Subcutaneous abdominal adipose tissue (tissue), 5 donors: ENCODE results near the gene C3orf80.
"Not testable (repeated sequence)": the region's sequence is repeated elsewhere in the genome, so short reads cannot be mapped to it uniquely, and the experiment has no call there.

Source experiments
- H3K27ac ChIP-seq: one replicate; pipeline ENCODE4 v1.7.0; 2013; ENCODE audit warnings: low read depth, mild to moderate bottlenecking, inconsistent platforms, low read length, moderate library complexity
- H3K27me3 ChIP-seq, 5 donors: one replicate each; pipeline ENCODE4 v1.7.0; 2013; ENCODE audit warnings: low read length in 5 of 5, inconsistent platforms in 1 of 5; ENCODE audit not compliant: control insufficient read depth in 5 of 5, insufficient read depth in 4 of 5
- H3K36me3 ChIP-seq, 5 donors: one replicate each; pipeline ENCODE4 v1.7.0; 2013; ENCODE audit warnings: low read length in 5 of 5; ENCODE audit not compliant: control insufficient read depth in 5 of 5, insufficient read depth in 5 of 5
- H3K4me1 ChIP-seq, 5 donors: one replicate each; pipeline ENCODE4 v1.7.0; 2013; ENCODE audit warnings: low read length in 5 of 5, mild to moderate bottlenecking in 3 of 5, moderate library complexity in 1 of 5; ENCODE audit not compliant: control insufficient read depth in 5 of 5, insufficient read depth in 5 of 5
- H3K4me3 ChIP-seq, 5 donors: one replicate each; pipeline ENCODE4 v1.7.0; 2013; ENCODE audit warnings: low read length in 5 of 5, low read depth in 1 of 5
- H3K9ac ChIP-seq, 5 donors: one replicate each; pipeline ENCODE4 v1.7.0; 2013; ENCODE audit warnings: low read length in 5 of 5, mild to moderate bottlenecking in 4 of 5, moderate library complexity in 3 of 5
- H3K9me3 ChIP-seq, 5 donors: one replicate each; pipeline ENCODE4 v1.7.0; 2013; ENCODE audit warnings: low read length in 5 of 5; ENCODE audit not compliant: control insufficient read depth in 5 of 5
- donor health status: healthy.
- donor health status: healthy.
- donor health status: healthy.
- donor health status: healthy.
- donor health status: healthy.

The C3orf80 gene

GRCh38 chr3:160225176-160226025 is at the start of gene C3orf80:
TSS of gene C3orf80 (plus strand) at chr3:160225422. CDS start at chr3:160225636, 214 bp downstream.
- Histone ChIP-seq H3K9me3 (no peaks in the 10 kb centered on the region), H3K4me1 (peaks cover 0 to 23% (median 19%) of the 10 kb centered on the region in 5 donors), H3K27me3 (peaks cover 0 to 17% (median 15%) of the 10 kb centered on the region in 5 donors), H3K36me3 (no peaks in the 10 kb centered on the region), H3K4me3 (peak within 1 kb of the TSS; percentile 48 to 87 (median 68)), H3K27ac (no peak within 1 kb of the TSS), H3K9ac (peak within 1 kb of the TSS in 1 of 5 donors; percentile 61)

DNA sequence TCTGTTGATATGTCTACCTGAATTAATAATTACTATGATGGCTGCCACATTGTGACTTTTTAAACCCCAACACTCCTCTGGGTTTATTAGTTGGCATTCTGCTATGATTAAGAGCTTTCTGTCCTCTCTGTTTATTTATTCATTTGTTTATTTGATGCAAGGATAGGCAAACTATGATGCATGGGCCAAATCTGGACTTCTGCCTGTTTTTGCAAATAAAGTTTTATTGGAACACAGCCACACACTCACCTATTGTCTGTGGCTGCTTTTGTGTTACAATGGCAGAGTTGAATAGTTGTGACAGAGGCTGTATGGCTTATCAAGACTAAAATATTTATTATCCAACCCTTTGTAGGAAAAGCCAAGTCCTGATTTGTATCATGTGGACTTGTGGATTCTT is 48.3 kb upstream of the C3orf80 start:
- Histone ChIP-seq H3K27me3 (peaks cover 0 to 4% (median 0%) of the 10 kb centered on the region in 5 donors), H3K27ac (no peak overlapping the region), H3K36me3 (no peaks in the 10 kb centered on the region), H3K4me3 (no peak overlapping the region), H3K9ac (no peak overlapping the region), H3K4me1 (peaks cover 0 to 4% (median 0%) of the 10 kb centered on the region in 5 donors), H3K9me3 (no peaks in the 10 kb centered on the region)

DNA sequence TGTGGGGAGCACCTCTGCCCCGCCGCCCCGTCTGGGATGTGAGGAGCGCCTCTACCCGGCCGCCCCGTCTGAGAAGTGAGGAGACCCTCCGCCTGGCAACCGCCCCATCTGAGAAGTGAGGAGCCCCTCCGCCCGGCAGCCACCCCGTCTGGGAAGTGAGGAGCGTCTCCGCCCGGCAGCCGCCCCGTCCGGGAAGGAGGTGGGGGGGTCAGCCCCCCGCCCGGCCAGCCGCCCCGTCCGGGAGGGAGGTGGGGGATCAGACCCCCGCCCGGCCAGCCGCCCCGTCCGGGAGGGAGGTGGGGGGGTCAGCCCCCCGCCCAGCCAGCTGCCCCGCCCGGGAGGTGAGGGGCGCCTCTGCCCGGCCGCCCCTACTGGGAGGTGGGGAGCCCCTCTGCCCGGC is 46.6 kb upstream of the C3orf80 start:
- not testable (repeated sequence) for H3K9me3 ChIP-seq, H3K9ac ChIP-seq, H3K27me3 ChIP-seq, H3K27ac ChIP-seq, H3K36me3 ChIP-seq, H3K4me3 ChIP-seq, H3K4me1 ChIP-seq

DNA sequence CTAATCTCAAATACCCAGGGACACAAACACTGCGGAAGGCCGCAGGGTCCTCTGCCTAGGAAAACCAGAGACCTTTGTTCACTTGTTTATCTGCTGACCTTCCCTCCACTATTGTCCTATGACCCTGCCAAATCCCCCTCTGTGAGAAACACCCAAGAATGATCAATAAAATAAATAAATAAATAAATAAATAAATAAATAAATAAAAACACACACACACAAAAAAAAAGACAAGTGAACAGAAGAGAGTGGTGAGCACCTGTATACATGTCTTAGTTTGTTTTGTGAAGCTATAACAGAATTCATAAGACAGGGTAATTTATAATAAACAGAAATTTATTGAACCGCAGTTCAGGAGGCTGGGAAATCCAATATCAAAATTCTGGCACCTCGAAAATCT is 45.8 kb upstream of the C3orf80 start:
- H3K9ac ChIP-seq, H3K9me3 ChIP-seq, H3K27me3 ChIP-seq, H3K4me3 ChIP-seq, H3K4me1 ChIP-seq, H3K36me3 ChIP-seq, H3K27ac ChIP-seq: not testable (repeated sequence)

- H3K27me3 ChIP-seq, result peaks cover 0 to 4% (median 0%) of the 10 kb centered on the region in 5 donors
- no peaks in the 10 kb centered on the region for H3K9me3 ChIP-seq
- no peak overlapping the region for H3K9ac ChIP-seq
- H3K27ac ChIP-seq, result no peak overlapping the region
- H3K36me3 ChIP-seq, result no peaks in the 10 kb centered on the region
- H3K4me3 ChIP-seq, result no peak overlapping the region
- H3K4me1 ChIP-seq, result peaks cover 0 to 13% (median 0%) of the 10 kb centered on the region in 5 donors
Observed at GRCh38 chr3:160179906-160180305, 45.3 kb upstream of the C3orf80 start.

DNA sequence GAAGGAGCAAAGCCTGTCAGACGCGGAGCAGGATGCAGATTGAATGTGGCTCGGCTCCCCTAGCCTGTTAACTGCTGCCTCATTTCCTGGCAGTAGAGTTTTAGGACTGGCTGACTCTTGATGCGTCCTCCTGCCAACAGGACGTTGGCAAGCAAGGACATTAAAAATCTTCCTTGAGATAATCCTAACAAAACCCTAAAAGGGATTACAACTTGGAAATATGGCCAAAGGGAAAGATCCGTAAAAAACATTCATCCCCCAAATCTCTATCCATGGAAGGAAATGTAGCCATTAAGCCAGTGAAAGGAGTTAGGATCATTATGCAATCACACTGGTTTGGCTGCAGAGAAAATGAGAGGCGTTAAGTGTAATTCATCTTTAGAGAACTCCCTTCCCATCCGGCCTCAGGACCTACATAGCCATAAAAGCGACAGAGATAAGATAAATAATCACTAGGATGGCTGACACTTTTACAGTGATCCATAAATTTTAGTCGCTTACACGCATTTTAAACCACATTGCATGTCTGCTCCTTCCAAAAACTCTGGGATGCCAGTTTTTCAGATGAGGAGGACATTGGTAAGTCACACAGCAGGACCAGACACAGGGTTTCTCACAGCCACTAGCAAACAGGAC is 44.5 kb upstream of the C3orf80 start:
- Histone ChIP-seq H3K4me1 (peaks cover 0 to 17% (median 0%) of the 10 kb centered on the region in 5 donors), H3K9ac (no peak overlapping the region), H3K36me3 (no peaks in the 10 kb centered on the region), H3K9me3 (no peaks in the 10 kb centered on the region), H3K27me3 (peaks cover 0 to 4% (median 0%) of the 10 kb centered on the region in 5 donors), H3K27ac (no peak overlapping the region), H3K4me3 (peak overlapping the region in 1 of 5 donors; percentile 44)

DNA sequence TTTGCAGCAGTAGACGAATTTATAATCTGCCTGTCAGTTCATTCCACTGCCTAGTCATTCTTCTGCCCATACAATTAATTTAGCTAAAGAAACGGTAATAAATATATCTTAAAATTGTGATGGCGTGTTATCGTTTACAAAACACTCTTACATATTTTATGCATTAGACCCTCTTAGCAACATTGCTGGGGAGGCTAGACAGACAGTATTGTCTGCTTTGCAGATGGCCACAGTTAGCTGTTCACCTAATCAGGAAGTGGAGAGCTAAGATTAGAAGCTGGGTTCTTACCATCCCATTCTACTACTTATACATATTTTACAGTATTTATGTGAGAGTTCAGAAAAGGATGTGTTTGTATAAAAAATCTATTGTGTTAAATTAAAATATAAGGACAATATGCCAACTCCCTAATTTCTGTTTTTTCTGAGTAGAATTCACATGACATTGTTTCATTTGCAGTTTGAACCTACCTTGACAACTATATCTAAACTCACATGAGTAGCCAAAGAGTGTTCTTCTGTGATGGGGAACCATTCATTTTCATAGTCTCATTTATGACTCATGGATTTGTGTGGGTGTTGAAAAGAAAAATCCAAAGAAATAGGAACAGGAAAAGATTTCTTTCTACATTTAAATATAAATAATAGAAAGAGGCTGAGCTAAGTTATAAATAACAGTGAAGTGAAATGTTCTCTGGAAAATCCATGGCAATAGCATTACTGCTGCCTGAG is 41.7 kb upstream of the C3orf80 start:
- Histone ChIP-seq H3K4me3 (no peak overlapping the region), H3K4me1 (peaks cover 0 to 17% (median 0%) of the 10 kb centered on the region in 5 donors), H3K9ac (no peak overlapping the region), H3K9me3 (peaks cover 0 to 4% (median 2%) of the 10 kb centered on the region in 5 donors), H3K36me3 (no peaks in the 10 kb centered on the region), H3K27me3 (no peaks in the 10 kb centered on the region), H3K27ac (no peak overlapping the region)

- Histone ChIP-seq H3K27me3 (no peaks in the 10 kb centered on the region), H3K4me1 (peaks cover 0 to 17% (median 0%) of the 10 kb centered on the region in 5 donors), H3K4me3 (no peak overlapping the region), H3K9me3 (peaks cover 0 to 4% (median 2%) of the 10 kb centered on the region in 5 donors), H3K36me3 (no peaks in the 10 kb centered on the region), H3K9ac (no peak overlapping the region), H3K27ac (no peak overlapping the region)
Observed at GRCh38 chr3:160184655-160185054, 40.6 kb upstream of the C3orf80 start.

GRCh38 chr3:160185751-160186150 is 39.5 kb upstream of the C3orf80 start:
- no peaks in the 10 kb centered on the region for H3K36me3 ChIP-seq
- no peak overlapping the region for H3K4me3 ChIP-seq
- peaks cover 0 to 13% (median 0%) of the 10 kb centered on the region in 5 donors for H3K4me1 ChIP-seq
- H3K9ac ChIP-seq, result no peak overlapping the region
- H3K9me3 ChIP-seq, result peaks cover 0 to 4% (median 2%) of the 10 kb centered on the region in 5 donors
- no peak overlapping the region for H3K27ac ChIP-seq
- no peaks in the 10 kb centered on the region for H3K27me3 ChIP-seq
